CD4-positive, alpha-beta T cell (primary cell): Measurements from ENCODE around the gene TTK. TPM values are rescaled to one million over a fixed set of nuclear protein-coding genes. Genes with fewer than 3 reads are reported as not detected.
"Not testable (repeated sequence)": the region's sequence is repeated elsewhere in the genome, so short reads cannot be mapped to it uniquely, and the experiment has no call there.

ENCODE experiments used
- ATAC-seq: fragments of 200-7000 bp; cut with Tn5 transposase; one replicate; pipeline ENCODE4 v1.10.0; 2022; ENCODE audit warnings: mild to moderate bottlenecking; ENCODE audit not compliant: poor library complexity
- CTCF ChIA-PET: fragments of 350-600 bp; sonication (Branson Sonifier 250); formaldehyde crosslinking; loops from one replicate; lab custom pipeline; 2021; ENCODE audit warnings: antibody characterized with exemption, inconsistent platforms; lab: Charles Lee
- POLR2A ChIA-PET: fragments of 350-600 bp; sonication (Branson Sonifier 250); formaldehyde crosslinking; loops from one replicate; lab custom pipeline; 2021; ENCODE audit warnings: antibody characterized with exemption, inconsistent platforms; lab: Charles Lee
- DNase-seq, 14 experiments: peaks; one replicate each; pipeline ENCODE4 v3.0.0-alpha.2; 2013 to 2020; ENCODE audit warnings: mixed read lengths in 2 of 14
- H3K27ac ChIP-seq, 2 donors: one replicate each; pipeline versions ENCODE4 v1.5.1 to v1.7.0; 2013; ENCODE audit warnings: low read length in 2 of 2, low read depth in 1 of 2, mild to moderate bottlenecking in 1 of 2
- H3K27me3 ChIP-seq, 2 experiments: 1 replicate in 1 of 2; 2 replicates in 1 of 2; pipeline versions ENCODE4 v1.6.1 to v1.7.0; 2013; ENCODE audit warnings: low read length in 2 of 2, control low read depth in 1 of 2, mild to moderate bottlenecking in 1 of 2, moderate library complexity in 1 of 2; ENCODE audit not compliant: insufficient read depth in 2 of 2, control insufficient read depth in 1 of 2
- H3K36me3 ChIP-seq: one replicate; pipeline ENCODE4 v1.6.1; 2013; ENCODE audit warnings: low read length, control low read depth; ENCODE audit not compliant: insufficient read depth
- H3K4me1 ChIP-seq: one replicate; pipeline ENCODE4 v1.6.1; 2013; ENCODE audit warnings: low read length, control low read depth; ENCODE audit not compliant: insufficient read depth
- H3K4me3 ChIP-seq: one replicate; pipeline ENCODE4 v1.5.1; 2013; ENCODE audit warnings: mild to moderate bottlenecking, low read length, moderate library complexity
- H3K9me3 ChIP-seq, 2 experiments: 1 replicate in 1 of 2; 2 replicates in 1 of 2; pipeline versions ENCODE4 v1.6.1 to v1.7.0; 2013; ENCODE audit warnings: low read length in 2 of 2, mild to moderate bottlenecking in 2 of 2, control low read depth in 1 of 2, moderate library complexity in 1 of 2; ENCODE audit not compliant: control insufficient read depth in 1 of 2, insufficient read depth in 1 of 2
- H3K27ac Mint-ChIP-seq: one replicate; pipeline ENCODE4 v1.8.0; 2020; ENCODE audit warnings: mixed read lengths
- H3K27me3 Mint-ChIP-seq: one replicate; pipeline ENCODE4 v1.8.0; 2021; ENCODE audit warnings: mixed read lengths
- H3K36me3 Mint-ChIP-seq: one replicate; pipeline ENCODE4 v1.8.0; 2021; ENCODE audit warnings: low read depth, mixed read lengths
- H3K4me1 Mint-ChIP-seq: one replicate; pipeline ENCODE4 v1.8.0; 2021; ENCODE audit warnings: low read depth, mixed read lengths
- H3K4me3 Mint-ChIP-seq: one replicate; pipeline ENCODE4 v1.8.0; 2020; ENCODE audit warnings: mild to moderate bottlenecking, mixed read lengths
- H3K9me3 Mint-ChIP-seq: one replicate; pipeline ENCODE4 v1.8.0; 2020; ENCODE audit warnings: mixed read lengths
- CTCF ChIP-seq: fragments of 200-600 bp; IDR thresholded peaks from one replicate; pipeline ENCODE4 v1.8.0; 2022; ENCODE audit warnings: antibody characterized with exemption, mild to moderate bottlenecking
- intact Hi-C, 2 experiments: fragments of 100-400 bp; cut with DNase I in 1 of 2; cut with micrococcal nuclease in 1 of 2; formaldehyde crosslinking; loops; one replicate each; pipeline versions ENCODE4 v1.15.1 to v1.9.0; 2023 to 2025; cut with DNase I, micrococcal nuclease
- total RNA-seq, 174 experiments: library from RNA in 2 of 174; stranded (reverse) in 2 of 174; gene quantifications; one replicate each; pipeline ENCODE4 v1.2.3 and lab custom pipeline; 2021 to 2026

The TTK gene
- total RNA-seq, 2 experiments from 2014 or later, result 0.45 to 0.60 TPM

- Histone ChIP-seq H3K4me3 (no peak overlapping the region), H3K27me3 (no peaks in the 10 kb centered on the region), H3K9me3 (no peaks in the 10 kb centered on the region), H3K4me1 (no peaks in the 10 kb centered on the region), H3K36me3 (no peaks in the 10 kb centered on the region), H3K27ac (no peak overlapping the region)
- DNase-seq, result no peak
- no peaks in the 10 kb centered on the region for H3K9me3 Mint-ChIP-seq
- H3K27me3 Mint-ChIP-seq, result no peaks in the 10 kb centered on the region
- no peaks in the 10 kb centered on the region for H3K36me3 Mint-ChIP-seq
- ChIA-PET CTCF (no interaction called here), POLR2A (no interaction called here)
- no peak for ATAC-seq
- no peak for TF ChIP-seq CTCF
- no peak overlapping the region for H3K4me3 Mint-ChIP-seq
- no peaks in the 10 kb centered on the region for H3K4me1 Mint-ChIP-seq
- intact Hi-C loops, result no loop called here
- no peak overlapping the region for H3K27ac Mint-ChIP-seq
Measured at GRCh38 chr6:80028589-80028988, 24.1 kb downstream of the TTK start.

GRCh38 chr6:80029470-80029869 lies 25.0 kb downstream of the TTK start:
- Histone ChIP-seq H3K36me3 (no peaks in the 10 kb centered on the region), H3K4me1 (no peaks in the 10 kb centered on the region), H3K27ac (no peak overlapping the region), H3K4me3 (no peak overlapping the region), H3K9me3 (no peaks in the 10 kb centered on the region), H3K27me3 (no peaks in the 10 kb centered on the region)
- ChIA-PET CTCF (no interaction called here), POLR2A (interaction anchor here (0.6 kb wide), 1 partner anchor 8 kb away, joined by 3 read pairs; no protein-coding TSS in a partner anchor)
- no peak for ATAC-seq
- intact Hi-C loops, result no loop called here
- H3K36me3 Mint-ChIP-seq, result no peaks in the 10 kb centered on the region
- no peak overlapping the region for H3K27ac Mint-ChIP-seq
- H3K9me3 Mint-ChIP-seq, result no peaks in the 10 kb centered on the region
- TF ChIP-seq CTCF, result no peak
- H3K4me1 Mint-ChIP-seq, result no peaks in the 10 kb centered on the region
- no peak overlapping the region for H3K4me3 Mint-ChIP-seq
- peak in 2 of 14 experiments; percentile 3 to 9 for DNase-seq
- no peaks in the 10 kb centered on the region for H3K27me3 Mint-ChIP-seq

DNA sequence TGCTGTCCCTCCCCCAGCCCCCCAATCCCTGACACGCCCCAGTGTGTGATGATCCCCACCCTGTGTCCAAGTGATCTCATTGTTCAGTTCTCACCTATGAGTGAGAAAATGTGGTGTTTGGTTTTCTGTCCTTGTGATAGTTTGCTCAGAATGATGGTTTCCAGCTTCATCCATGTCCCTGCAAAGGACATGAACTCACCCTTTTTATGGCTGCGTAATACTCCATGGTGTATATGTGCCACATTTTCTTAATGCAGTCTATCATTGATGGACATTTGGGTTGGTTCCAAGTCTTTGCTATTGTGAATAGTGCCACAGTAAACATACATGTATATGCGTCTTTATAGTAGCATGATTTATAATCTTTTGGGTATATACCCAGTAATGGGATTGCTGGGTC lies 43.8 kb downstream of the TTK start:
- intact Hi-C loops, DNase-seq, POLR2A ChIA-PET, H3K4me1 ChIP-seq, H3K36me3 ChIP-seq, H3K27me3 Mint-ChIP-seq, H3K9me3 Mint-ChIP-seq, H3K27me3 ChIP-seq, H3K36me3 Mint-ChIP-seq, H3K4me3 ChIP-seq, H3K9me3 ChIP-seq, H3K4me1 Mint-ChIP-seq, H3K27ac ChIP-seq, H3K4me3 Mint-ChIP-seq, CTCF ChIA-PET, ATAC-seq, H3K27ac Mint-ChIP-seq: not testable (repeated sequence)

GRCh38 chr6:80060774-80061173 lies 56.3 kb downstream of the TTK start:
- Mint-ChIP-seq H3K4me3 (no peak overlapping the region), H3K9me3 (no peaks in the 10 kb centered on the region), H3K27me3 (no peaks in the 10 kb centered on the region), H3K27ac (no peak overlapping the region), H3K4me1 (no peaks in the 10 kb centered on the region), H3K36me3 (no peaks in the 10 kb centered on the region)
- no peak for ATAC-seq
- no peaks in the 10 kb centered on the region for H3K4me1 ChIP-seq
- no peaks in the 10 kb centered on the region for H3K27me3 ChIP-seq
- no peak for TF ChIP-seq CTCF
- DNase-seq, result no peak
- H3K36me3 ChIP-seq, result no peaks in the 10 kb centered on the region
- intact Hi-C loops, result no loop called here
- H3K9me3 ChIP-seq, result no peaks in the 10 kb centered on the region
- H3K27ac ChIP-seq, result no peak overlapping the region
- H3K4me3 ChIP-seq, result no peak overlapping the region
- CTCF ChIA-PET, result no interaction called here
- POLR2A ChIA-PET, result no interaction called here

DNA sequence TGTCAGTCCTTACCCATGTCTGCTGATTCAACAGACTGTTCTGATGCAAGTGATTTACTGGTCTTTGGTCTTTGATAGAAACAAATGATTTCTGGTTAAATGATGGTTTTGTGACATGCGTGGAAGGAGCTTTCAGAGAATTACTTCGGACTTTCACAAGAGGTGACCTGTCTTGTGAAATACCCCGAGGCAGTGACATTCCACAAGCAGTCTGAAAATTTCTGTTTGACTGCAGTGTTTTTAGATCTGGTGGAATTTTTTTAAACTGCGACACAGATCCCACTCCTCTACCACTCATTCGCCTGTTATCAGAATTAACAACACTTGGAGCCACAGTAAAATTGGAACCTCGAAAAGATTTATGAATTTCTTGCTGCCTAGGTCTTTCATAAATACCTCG lies 63.7 kb downstream of the TTK start:
- H3K4me1 ChIP-seq, H3K4me1 Mint-ChIP-seq, H3K27me3 ChIP-seq, H3K4me3 ChIP-seq, H3K36me3 Mint-ChIP-seq, H3K27ac ChIP-seq, POLR2A ChIA-PET, H3K9me3 ChIP-seq, intact Hi-C loops, H3K4me3 Mint-ChIP-seq, H3K27ac Mint-ChIP-seq, H3K9me3 Mint-ChIP-seq, ATAC-seq, DNase-seq, H3K27me3 Mint-ChIP-seq, H3K36me3 ChIP-seq, CTCF ChIA-PET: not testable (repeated sequence)
